H9 (cell line): ENCODE data around the gene MRTFB. TPM values are rescaled to one million over a fixed set of nuclear protein-coding genes. Genes with fewer than 3 reads are reported as not detected.

Source experiments
- DNase-seq: peaks from one replicate; pipeline ENCODE4 v3.0.0-alpha.2; 2017
- H2AFZ ChIP-seq: one replicate; pipeline ENCODE4 v1.6.1; 2013; ENCODE audit warnings: mild to moderate bottlenecking, low read length, control low read depth, moderate library complexity
- H2AK5ac ChIP-seq: 2 replicates; pipeline ENCODE4 v1.6.1; 2013; ENCODE audit warnings: low read length, control low read depth, mixed read lengths; ENCODE audit not compliant: insufficient read length
- H2BK120ac ChIP-seq: one replicate; pipeline ENCODE4 v1.6.1; 2013; ENCODE audit warnings: low read depth, mild to moderate bottlenecking, low read length, control low read depth, inconsistent platforms; ENCODE audit not compliant: poor library complexity, severe bottlenecking
- H2BK12ac ChIP-seq: 2 replicates; pipeline ENCODE4 v1.6.1; 2013; ENCODE audit warnings: low read length, control low read depth, mixed read lengths, low read depth; ENCODE audit not compliant: insufficient read length
- H2BK15ac ChIP-seq: 2 replicates; pipeline ENCODE4 v1.6.1; 2013; ENCODE audit warnings: low read depth, low read length, control low read depth
- H2BK20ac ChIP-seq: one replicate; pipeline ENCODE4 v1.6.1; 2013; ENCODE audit warnings: low read depth, mild to moderate bottlenecking, low read length, control low read depth, inconsistent platforms; ENCODE audit not compliant: poor library complexity, severe bottlenecking
- H2BK5ac ChIP-seq: 2 replicates; pipeline ENCODE4 v1.6.1; 2013; ENCODE audit warnings: low read length, control low read depth, mixed read lengths; ENCODE audit not compliant: insufficient read length
- H3K14ac ChIP-seq: 2 replicates; pipeline ENCODE4 v1.6.1; 2013; ENCODE audit warnings: low read length, control low read depth; ENCODE audit not compliant: insufficient read depth
- H3K18ac ChIP-seq: 2 replicates; pipeline ENCODE4 v1.6.1; 2013; ENCODE audit warnings: low read depth, mild to moderate bottlenecking, mixed read lengths, low read length, control low read depth; ENCODE audit not compliant: insufficient read length
- H3K23ac ChIP-seq: 2 replicates; pipeline ENCODE4 v1.6.1; 2013; ENCODE audit warnings: low read length, control low read depth, mixed read lengths, low read depth; ENCODE audit not compliant: insufficient read length
- H3K23me2 ChIP-seq: 2 replicates; pipeline ENCODE4 v1.6.1; 2013; ENCODE audit warnings: low read depth, mild to moderate bottlenecking, mixed read lengths, low read length, control low read depth; ENCODE audit not compliant: insufficient read length, poor library complexity, severe bottlenecking
- H3K27ac ChIP-seq: 2 replicates; pipeline ENCODE4 v1.5.1; 2013; ENCODE audit warnings: low read length, control low read depth, mixed read lengths, low read depth; ENCODE audit not compliant: insufficient read length
- H3K27me3 ChIP-seq: 2 replicates; pipeline ENCODE4 v1.6.1; 2013; ENCODE audit warnings: low read length, control low read depth, inconsistent platforms; ENCODE audit not compliant: insufficient read depth
- H3K4ac ChIP-seq: 2 replicates; pipeline ENCODE4 v1.6.1; 2013; ENCODE audit warnings: low read depth, mild to moderate bottlenecking, control low read depth, inconsistent platforms, low read length, moderate library complexity
- H3K4me1 ChIP-seq: 2 replicates; pipeline ENCODE4 v1.6.1; 2013; ENCODE audit warnings: low read length, control low read depth, inconsistent platforms; ENCODE audit not compliant: insufficient read depth
- H3K4me2 ChIP-seq: 2 replicates; pipeline ENCODE4 v1.6.1; 2013; ENCODE audit warnings: low read length, control low read depth, mixed read lengths; ENCODE audit not compliant: insufficient read length, insufficient read depth
- H3K56ac ChIP-seq: 2 replicates; pipeline ENCODE4 v1.6.1; 2013; ENCODE audit warnings: low read depth, mild to moderate bottlenecking, mixed read lengths, low read length, control low read depth; ENCODE audit not compliant: insufficient read length
- H3K79me1 ChIP-seq: 2 replicates; pipeline ENCODE4 v1.6.1; 2013; ENCODE audit warnings: low read depth, mild to moderate bottlenecking, moderate library complexity, low read length, control low read depth, inconsistent platforms; ENCODE audit not compliant: insufficient read depth, poor library complexity, severe bottlenecking
- H3K79me2 ChIP-seq: 2 replicates; pipeline ENCODE4 v1.6.1; 2013; ENCODE audit warnings: low read length, control low read depth, inconsistent platforms; ENCODE audit not compliant: insufficient read depth
- H3K9ac ChIP-seq: 2 replicates; pipeline ENCODE4 v1.6.1; 2013; ENCODE audit warnings: low read length, control low read depth, mixed read lengths; ENCODE audit not compliant: insufficient read length; ENCODE audit errors: extremely low read depth
- H3K9me3 ChIP-seq: one replicate; pipeline ENCODE4 v1.6.1; 2013; ENCODE audit warnings: low read depth, low read length, inconsistent platforms; ENCODE audit not compliant: control insufficient read depth
- H3T11ph ChIP-seq: one replicate; pipeline ENCODE4 v1.6.1; 2013; ENCODE audit warnings: mild to moderate bottlenecking, low read length, control low read depth, inconsistent platforms
- H4K20me1 ChIP-seq: one replicate; pipeline ENCODE4 v1.6.1; 2013; ENCODE audit not compliant: control insufficient read depth, insufficient read length, insufficient read depth
- H4K5ac ChIP-seq: 2 replicates; pipeline ENCODE4 v1.6.1; 2013; ENCODE audit warnings: low read depth, mild to moderate bottlenecking, mixed read lengths, low read length, control low read depth; ENCODE audit not compliant: insufficient read length
- H4K8ac ChIP-seq: replicated peaks from 2 replicates; pipeline ENCODE4 v1.6.1; 2013; ENCODE audit warnings: low read length, control low read depth, mixed read lengths, low read depth; ENCODE audit not compliant: insufficient read length
- H4K91ac ChIP-seq: 2 replicates; pipeline ENCODE4 v1.6.1; 2013; ENCODE audit warnings: low read depth, mild to moderate bottlenecking, moderate library complexity, mixed read lengths, low read length, control low read depth; ENCODE audit not compliant: insufficient read length
- H3K27ac Mint-ChIP-seq, 3 experiments: 2 replicates in 2 of 3; 3 replicates in 1 of 3; pipeline ENCODE4 v1.8.0; 2020 to 2021; ENCODE audit warnings: mixed read lengths in 3 of 3, mild to moderate bottlenecking in 1 of 3, moderate library complexity in 1 of 3
- H3K27me3 Mint-ChIP-seq: 2 replicates; pipeline ENCODE4 v1.8.0; 2021; ENCODE audit warnings: low read depth, mild to moderate bottlenecking, moderate library complexity, mixed read lengths
- H3K36me3 Mint-ChIP-seq, 3 experiments: 2 replicates in 2 of 3; 3 replicates in 1 of 3; pipeline ENCODE4 v1.8.0; 2020 to 2021; ENCODE audit warnings: low read depth in 3 of 3, mixed read lengths in 3 of 3; ENCODE audit not compliant: insufficient read depth in 1 of 3
- H3K4me1 Mint-ChIP-seq, 2 experiments: 2 replicates each; pipeline ENCODE4 v1.8.0; 2020; ENCODE audit warnings: mixed read lengths in 2 of 2
- H3K4me3 Mint-ChIP-seq, 2 experiments: 2 replicates in 1 of 2; 3 replicates in 1 of 2; pipeline ENCODE4 v1.8.0; 2020 to 2021; ENCODE audit warnings: mild to moderate bottlenecking in 2 of 2, mixed read lengths in 2 of 2, moderate library complexity in 1 of 2
- H3K9me3 Mint-ChIP-seq, 2 experiments: 2 replicates in 1 of 2; 3 replicates in 1 of 2; pipeline ENCODE4 v1.8.0; 2020; ENCODE audit warnings: mild to moderate bottlenecking in 2 of 2, mixed read lengths in 2 of 2, moderate library complexity in 1 of 2
- total RNA-seq: library from RNA; stranded (reverse); gene quantifications from 2 replicates; pipeline ENCODE4 v1.2.1, GENCODE V29; 2021
- TF ChIP-seq, protein P1 (sequence below): fragments of 200-600 bp; sonication (generic); conservative IDR thresholded peaks from 3 replicates; pipeline ENCODE4 v1.8.0; 2021; ENCODE audit warnings: antibody characterized with exemption, mild to moderate bottlenecking

The MRTFB gene
- total RNA-seq, 1 experiment from 2014 or later = 29.9 TPM

DNA sequence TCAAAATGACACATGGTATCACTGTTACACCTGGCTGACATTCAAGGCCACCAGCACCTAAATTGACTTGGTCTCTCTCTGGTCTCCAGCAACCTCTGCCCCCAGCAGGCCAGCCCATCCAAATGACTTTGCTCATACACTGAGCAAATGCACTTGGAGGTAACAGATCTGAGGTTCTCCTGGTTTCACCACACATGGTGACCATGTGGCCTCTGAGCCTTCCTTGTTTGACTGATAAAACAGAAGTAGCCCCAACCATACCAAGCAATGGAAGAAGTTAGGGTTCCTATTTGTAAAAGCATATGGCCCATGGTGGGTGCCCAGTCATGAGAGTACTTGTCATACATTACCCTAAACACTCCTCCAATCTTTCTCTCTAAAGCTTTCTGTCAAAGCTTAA, 181.7 kb downstream of the MRTFB start:
- Histone ChIP-seq H3K9me3 (no peaks in the 10 kb centered on the region), H3K4me2 (no peak overlapping the region), H2BK20ac (no peak overlapping the region), H3K56ac (no peak overlapping the region), H3K9ac (no peak overlapping the region), H3K14ac (no peak overlapping the region), H4K8ac (no peak overlapping the region), H4K5ac (no peak overlapping the region), H4K20me1 (no peaks in the 10 kb centered on the region), H3K79me2 (no peaks in the 10 kb centered on the region), H3K27me3 (no peaks in the 10 kb centered on the region), H3T11ph (no peak overlapping the region), H3K23me2 (no peaks in the 10 kb centered on the region), H2BK120ac (no peak overlapping the region), H2BK15ac (no peak overlapping the region), H3K79me1 (no peaks in the 10 kb centered on the region), H2BK5ac (no peak overlapping the region), H3K23ac (no peak overlapping the region), H3K4ac (no peak overlapping the region), H2AK5ac (no peak overlapping the region), H4K91ac (no peak overlapping the region), H3K18ac (no peak overlapping the region), H2AFZ (no peak overlapping the region), H3K4me1 (no peaks in the 10 kb centered on the region), H2BK12ac (no peak overlapping the region), H3K27ac (no peak overlapping the region)
- no peaks in the 10 kb centered on the region for H3K27me3 Mint-ChIP-seq
- TF ChIP-seq, protein P1, sequence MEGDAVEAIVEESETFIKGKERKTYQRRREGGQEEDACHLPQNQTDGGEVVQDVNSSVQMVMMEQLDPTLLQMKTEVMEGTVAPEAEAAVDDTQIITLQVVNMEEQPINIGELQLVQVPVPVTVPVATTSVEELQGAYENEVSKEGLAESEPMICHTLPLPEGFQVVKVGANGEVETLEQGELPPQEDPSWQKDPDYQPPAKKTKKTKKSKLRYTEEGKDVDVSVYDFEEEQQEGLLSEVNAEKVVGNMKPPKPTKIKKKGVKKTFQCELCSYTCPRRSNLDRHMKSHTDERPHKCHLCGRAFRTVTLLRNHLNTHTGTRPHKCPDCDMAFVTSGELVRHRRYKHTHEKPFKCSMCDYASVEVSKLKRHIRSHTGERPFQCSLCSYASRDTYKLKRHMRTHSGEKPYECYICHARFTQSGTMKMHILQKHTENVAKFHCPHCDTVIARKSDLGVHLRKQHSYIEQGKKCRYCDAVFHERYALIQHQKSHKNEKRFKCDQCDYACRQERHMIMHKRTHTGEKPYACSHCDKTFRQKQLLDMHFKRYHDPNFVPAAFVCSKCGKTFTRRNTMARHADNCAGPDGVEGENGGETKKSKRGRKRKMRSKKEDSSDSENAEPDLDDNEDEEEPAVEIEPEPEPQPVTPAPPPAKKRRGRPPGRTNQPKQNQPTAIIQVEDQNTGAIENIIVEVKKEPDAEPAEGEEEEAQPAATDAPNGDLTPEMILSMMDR = no peak
- DNase-seq = no peak
- peaks cover 2 to 7% of the 10 kb centered on the region in 2 experiments; a peak in 2 of 4 replicates for H3K4me1 Mint-ChIP-seq
- H3K36me3 Mint-ChIP-seq = peaks cover 21 to 70% (median 45%) of the 10 kb centered on the region in 3 experiments; a peak in 6 of 7 replicates
- H3K4me3 Mint-ChIP-seq = no peak overlapping the region
- H3K27ac Mint-ChIP-seq = no peak overlapping the region
- H3K9me3 Mint-ChIP-seq = no peaks in the 10 kb centered on the region
